ENCODE measurements around the gene VDR. TPM values are rescaled to one million over a fixed set of nuclear protein-coding genes. Genes with fewer than 3 reads are reported as not detected.
A peak's percentile ranks its signal among the peaks of the same experiment; 100 is the strongest.

VDR gene
- total RNA-seq, 2 donors from 2014 or later: 12.0 to 23.0 TPM

DNA sequence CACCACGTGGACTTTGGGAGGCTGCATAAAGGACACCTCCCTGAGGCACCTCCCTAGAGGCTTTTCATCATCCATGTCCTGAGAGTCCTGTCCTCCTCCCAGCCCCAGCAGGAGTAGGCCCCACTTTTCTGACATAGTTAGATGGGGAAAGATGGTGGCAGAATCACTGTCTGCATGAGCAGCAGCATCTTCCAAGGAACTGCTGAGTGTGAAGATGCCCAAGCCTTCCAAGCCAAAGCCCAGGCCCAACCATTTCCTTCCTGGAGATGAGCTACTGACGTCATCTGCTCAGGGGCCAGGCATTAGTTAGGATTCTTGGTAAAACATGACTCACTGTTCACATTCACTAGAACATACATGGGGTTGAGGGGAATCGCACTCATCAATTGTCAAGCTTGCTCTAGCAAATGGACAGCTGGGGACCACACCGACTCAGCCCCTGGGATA is 37.3 kb downstream of the VDR start:
- H3K4me1 Mint-ChIP-seq (ENCODE audit: low read depth in 2 of 2): peaks cover 17 to 37% of the 10 kb centered on the region in 2 donors
- peak; percentile 68 to 80 for ATAC-seq
- no peaks in the 10 kb centered on the region for H3K36me3 Mint-ChIP-seq
- no peak for DNase-seq (ENCODE audit: low spot score)
- H3K27me3 Mint-ChIP-seq: no peaks in the 10 kb centered on the region
- H3K9me3 Mint-ChIP-seq: no peaks in the 10 kb centered on the region
- H3K4me3 Mint-ChIP-seq: peak overlapping the region; percentile 59
- H3K27ac Mint-ChIP-seq: peak overlapping the region; percentile 77 to 82

DNA sequence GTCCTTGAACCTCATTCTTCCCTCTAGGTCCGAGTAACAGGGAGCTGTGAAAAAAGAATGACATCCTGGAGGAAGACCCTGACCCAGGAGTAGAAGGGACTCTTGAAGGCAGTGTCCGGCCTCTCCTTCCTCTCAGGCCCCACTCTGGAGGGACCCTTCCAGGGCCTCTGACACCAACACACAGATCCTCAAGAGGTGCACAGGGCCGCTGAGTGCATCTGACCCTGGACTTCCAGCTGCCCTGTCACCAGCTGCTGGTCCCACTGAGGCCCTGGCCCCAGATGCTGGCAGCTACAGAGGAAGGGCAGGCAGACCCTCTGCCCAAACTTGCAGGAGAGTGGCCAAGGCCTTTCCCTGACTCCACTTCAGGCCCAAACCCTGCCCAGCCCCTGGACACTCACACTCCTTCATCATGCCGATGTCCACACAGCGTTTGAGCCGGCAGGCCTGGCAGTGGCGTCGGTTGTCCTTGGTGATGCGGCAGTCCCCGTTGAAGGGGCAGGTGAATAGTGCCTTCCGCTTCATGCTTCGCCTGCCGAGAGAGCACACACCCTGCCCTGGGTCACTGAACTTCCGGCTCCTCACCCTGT is 40.1 kb downstream of the VDR start:
- DNase-seq (ENCODE audit: low spot score): no peak
- peak overlapping the region in 1 of 2 donors; percentile 25 for H3K27ac Mint-ChIP-seq
- H3K9me3 Mint-ChIP-seq: no peaks in the 10 kb centered on the region
- no peak overlapping the region for H3K4me3 Mint-ChIP-seq
- peaks cover 11 to 33% of the 10 kb centered on the region in 2 donors for H3K4me1 Mint-ChIP-seq (ENCODE audit: low read depth in 2 of 2)
- ATAC-seq: no peak
- H3K27me3 Mint-ChIP-seq: no peaks in the 10 kb centered on the region
- H3K36me3 Mint-ChIP-seq: no peaks in the 10 kb centered on the region

DNA sequence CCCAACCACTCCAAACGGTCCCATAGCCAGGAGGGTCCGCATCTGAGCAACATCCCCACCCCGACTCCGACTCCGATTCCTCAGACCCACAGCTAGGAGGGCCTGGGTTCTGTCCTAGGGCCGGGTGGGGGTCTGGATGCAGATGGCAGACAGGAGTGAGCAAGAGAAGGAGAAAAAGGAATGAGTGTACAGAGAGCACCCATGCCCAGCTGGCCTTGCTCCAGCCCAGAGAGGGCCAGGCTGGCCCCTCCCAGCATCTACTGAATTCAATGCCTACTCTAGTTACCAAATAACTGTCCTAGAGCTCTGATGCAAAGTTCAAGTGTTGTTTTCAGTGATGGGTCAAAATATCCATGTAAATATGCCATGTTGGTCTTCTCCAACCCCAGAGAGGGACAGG is 40.8 kb downstream of the VDR start:
- H3K9me3 Mint-ChIP-seq: no peaks in the 10 kb centered on the region
- H3K27me3 Mint-ChIP-seq: no peaks in the 10 kb centered on the region
- H3K27ac Mint-ChIP-seq: no peak overlapping the region
- H3K36me3 Mint-ChIP-seq: no peaks in the 10 kb centered on the region
- H3K4me1 Mint-ChIP-seq (ENCODE audit: low read depth in 2 of 2): peaks cover 10 to 36% of the 10 kb centered on the region in 2 donors
- DNase-seq (ENCODE audit: low spot score) (no peak), ATAC-seq (no peak)
- H3K4me3 Mint-ChIP-seq: no peak overlapping the region

DNA sequence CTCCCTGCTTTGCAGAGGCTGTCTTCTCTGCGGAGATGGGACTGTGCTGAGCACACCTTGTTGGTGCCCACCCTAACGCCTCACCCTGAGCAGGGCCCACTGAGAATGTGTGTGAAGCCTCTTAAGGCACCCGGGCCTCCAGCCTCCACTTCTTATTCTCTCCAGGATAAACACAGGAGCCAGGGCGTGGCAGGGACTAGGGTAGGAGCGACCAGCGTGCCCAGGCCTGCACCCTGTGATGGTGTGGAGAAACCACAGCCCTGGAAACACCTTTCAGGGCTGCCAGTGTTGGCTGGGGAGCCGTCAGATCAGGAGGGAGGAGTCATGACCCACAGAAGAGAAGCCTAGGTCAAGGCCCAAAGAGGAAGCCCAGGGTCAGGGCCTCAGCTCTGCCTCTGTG is 41.3 kb downstream of the VDR start:
- H3K27ac Mint-ChIP-seq: no peak overlapping the region
- DNase-seq (ENCODE audit: low spot score): no peak
- H3K4me3 Mint-ChIP-seq: no peak overlapping the region
- ATAC-seq: no peak
- no peaks in the 10 kb centered on the region for H3K9me3 Mint-ChIP-seq
- H3K4me1 Mint-ChIP-seq (ENCODE audit: low read depth in 2 of 2): peaks cover 5 to 31% of the 10 kb centered on the region in 2 donors
- H3K36me3 Mint-ChIP-seq: no peaks in the 10 kb centered on the region
- no peaks in the 10 kb centered on the region for H3K27me3 Mint-ChIP-seq

DNA sequence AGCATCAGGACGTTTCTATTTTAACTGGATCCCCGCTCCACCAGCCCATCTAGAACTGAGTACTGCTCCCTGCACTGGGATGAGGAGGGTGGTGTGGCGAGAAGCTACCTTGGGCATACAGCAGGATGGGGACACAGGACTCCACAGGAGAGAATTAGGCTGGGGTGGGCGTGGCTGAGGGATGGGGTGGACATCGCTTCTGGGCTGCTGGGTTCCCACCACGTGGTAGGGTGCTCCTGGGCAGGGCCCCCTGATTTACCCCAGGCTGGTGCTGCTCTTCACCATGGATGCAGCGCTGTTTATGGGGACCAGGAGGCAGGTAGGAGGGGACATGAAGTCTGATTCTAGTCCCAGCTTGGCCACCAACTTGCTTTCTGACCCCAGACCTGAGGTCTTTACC is 41.9 kb downstream of the VDR start:
- H3K4me1 Mint-ChIP-seq (ENCODE audit: low read depth in 2 of 2): peaks cover 3 to 27% of the 10 kb centered on the region in 2 donors

DNA sequence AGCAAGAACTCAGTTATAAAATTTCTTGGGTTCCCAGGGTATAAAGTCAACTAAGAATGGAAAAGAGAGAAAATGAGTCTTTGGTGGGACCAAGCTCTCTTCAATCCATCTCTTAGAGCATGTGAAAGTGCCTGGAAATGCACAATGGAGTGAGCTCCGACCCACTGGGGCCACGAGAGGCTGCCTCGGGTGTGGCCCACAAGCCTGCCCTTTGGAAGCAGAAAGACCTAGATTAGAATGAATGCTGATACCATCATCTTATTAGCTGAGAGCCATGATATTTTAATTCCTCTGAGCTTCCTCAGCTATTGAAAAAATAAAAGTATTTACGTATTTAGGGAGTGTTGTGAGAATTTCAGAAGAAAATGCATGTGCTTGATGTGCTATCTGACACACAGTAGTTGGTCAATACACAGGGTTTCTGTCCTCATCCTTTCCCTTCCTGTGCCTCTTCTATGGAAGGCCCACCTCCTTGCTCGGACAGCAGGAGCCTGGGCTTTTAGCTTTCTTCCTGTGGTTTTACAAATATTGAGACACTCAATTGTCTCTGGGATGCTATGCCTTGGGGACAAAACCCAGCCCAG is 42.5 kb downstream of the VDR start:
- H3K27ac Mint-ChIP-seq: peak overlapping the region in 1 of 2 donors; percentile 8
- no peaks in the 10 kb centered on the region for H3K27me3 Mint-ChIP-seq
- no peaks in the 10 kb centered on the region for H3K9me3 Mint-ChIP-seq
- DNase-seq (ENCODE audit: low spot score) (no peak), ATAC-seq (no peak)
- H3K4me1 Mint-ChIP-seq (ENCODE audit: low read depth in 2 of 2): peaks cover 0 to 21% of the 10 kb centered on the region in 2 donors
- H3K4me3 Mint-ChIP-seq: no peak overlapping the region
- H3K36me3 Mint-ChIP-seq: no peaks in the 10 kb centered on the region

More for the DNA sequence above, 41.9 kb downstream of the VDR start:
- Mint-ChIP-seq H3K9me3 (no peaks in the 10 kb centered on the region), H3K4me3 (no peak overlapping the region), H3K27ac (no peak overlapping the region), H3K27me3 (no peaks in the 10 kb centered on the region), H3K36me3 (no peaks in the 10 kb centered on the region)
- no peak for DNase-seq (ENCODE audit: low spot score)
- no peak for ATAC-seq

DNA sequence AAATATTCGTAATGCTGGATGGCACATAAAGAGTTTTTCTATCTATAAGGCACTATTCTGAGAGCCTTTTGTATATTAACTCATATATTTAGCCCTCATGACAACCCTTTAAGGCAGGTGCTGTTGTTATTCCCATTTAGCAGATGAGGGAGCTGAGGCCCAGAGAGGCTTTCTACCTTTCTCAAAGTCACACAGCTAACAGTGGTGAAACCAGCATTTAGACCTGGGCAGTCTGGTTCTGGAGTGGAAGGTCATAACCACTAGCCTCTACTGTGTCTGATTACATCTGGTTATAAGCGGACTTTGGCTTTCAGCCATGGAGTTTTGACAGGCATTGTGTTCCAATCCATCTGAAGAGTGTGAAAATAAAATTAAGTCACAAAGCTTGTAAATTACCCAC is 43.9 kb downstream of the VDR start:
- H3K4me3 Mint-ChIP-seq: peak overlapping the region; percentile 72
- H3K9me3 Mint-ChIP-seq: no peaks in the 10 kb centered on the region
- H3K27ac Mint-ChIP-seq: peak overlapping the region; percentile 58 to 69
- peaks cover 0 to 20% of the 10 kb centered on the region in 2 donors for H3K4me1 Mint-ChIP-seq (ENCODE audit: low read depth in 2 of 2)
- no peaks in the 10 kb centered on the region for H3K36me3 Mint-ChIP-seq
- no peaks in the 10 kb centered on the region for H3K27me3 Mint-ChIP-seq
- ATAC-seq (no peak), DNase-seq (ENCODE audit: low spot score) (no peak)

DNA sequence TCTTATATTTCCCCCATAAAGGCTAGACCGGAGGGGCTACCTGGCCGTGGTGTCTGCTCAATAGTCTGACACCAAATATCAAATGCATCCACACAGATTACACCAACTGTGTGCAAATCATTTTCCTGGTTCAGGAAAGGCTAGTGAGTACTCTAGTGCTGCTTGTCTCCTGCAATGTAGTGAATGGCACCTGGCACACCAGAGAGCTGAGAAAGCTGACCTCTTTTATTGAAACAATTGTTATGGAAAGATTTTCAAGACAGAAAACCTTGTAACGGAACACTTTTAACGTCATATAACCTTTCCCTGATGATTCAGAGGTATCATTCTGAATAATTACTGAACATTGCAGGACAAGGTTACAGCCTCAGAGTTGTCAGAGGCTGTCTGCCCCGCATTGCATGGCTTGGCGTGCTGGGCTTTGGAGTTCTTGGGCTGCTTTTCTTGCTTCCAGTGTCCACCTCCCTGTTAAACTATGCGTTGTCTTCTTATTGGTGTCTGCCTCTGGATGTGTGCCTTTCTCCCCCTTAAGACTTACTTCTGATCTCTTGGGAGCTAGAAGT is 44.4 kb downstream of the VDR start:
- Mint-ChIP-seq H3K9me3 (no peaks in the 10 kb centered on the region), H3K27me3 (no peaks in the 10 kb centered on the region), H3K4me1 (ENCODE audit: low read depth in 2 of 2) (peaks cover 0 to 20% of the 10 kb centered on the region in 2 donors), H3K4me3 (peak overlapping the region; percentile 72), H3K27ac (peak overlapping the region; percentile 58 to 69), H3K36me3 (no peaks in the 10 kb centered on the region)
- ATAC-seq: peak in 1 of 2 donors; percentile 79
- DNase-seq (ENCODE audit: low spot score): no peak

DNA sequence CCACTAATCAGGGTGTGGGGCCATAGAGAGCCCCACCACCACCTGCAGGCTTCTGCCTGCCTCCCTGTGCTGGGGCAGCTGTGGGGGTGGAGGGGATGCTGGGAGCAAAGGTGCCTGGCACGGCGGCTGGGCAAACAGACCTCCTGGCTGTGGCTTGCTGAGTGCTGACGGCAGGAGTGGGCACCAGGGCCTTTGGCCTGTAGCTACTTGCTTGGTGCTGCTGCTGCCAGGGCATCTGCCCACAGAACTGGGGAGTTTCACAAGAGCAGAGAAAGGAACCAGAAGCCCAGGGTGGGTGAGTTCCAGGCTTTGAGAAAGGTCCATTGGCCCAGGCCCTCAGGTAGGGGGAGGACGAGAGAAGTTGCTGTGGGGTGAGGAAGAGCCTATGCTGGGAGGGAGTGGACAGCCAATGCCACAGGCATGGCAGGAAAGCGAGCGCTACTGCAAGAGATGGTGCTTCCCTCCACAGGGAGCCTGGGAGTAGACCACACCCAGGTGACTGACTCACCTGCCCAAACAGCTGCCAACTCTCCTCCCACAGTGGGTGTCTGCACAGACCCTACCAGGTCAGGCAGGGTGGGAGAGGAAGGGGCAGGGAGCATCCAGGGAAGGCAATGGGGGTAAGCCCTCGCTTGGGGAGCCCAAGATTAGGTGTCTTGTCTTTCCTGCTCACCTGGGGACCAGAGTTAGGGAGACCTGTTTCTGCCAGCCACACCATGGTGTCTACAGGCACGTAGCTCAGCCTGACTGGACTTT is 46.1 kb downstream of the VDR start:
- DNase-seq (ENCODE audit: low spot score): no peak
- Mint-ChIP-seq H3K4me3 (no peak overlapping the region), H3K27me3 (no peaks in the 10 kb centered on the region), H3K27ac (no peak overlapping the region), H3K9me3 (no peaks in the 10 kb centered on the region), H3K4me1 (ENCODE audit: low read depth in 2 of 2) (peaks cover 0 to 20% of the 10 kb centered on the region in 2 donors), H3K36me3 (no peaks in the 10 kb centered on the region)
- peak in 1 of 2 donors; percentile 49 for ATAC-seq

DNA sequence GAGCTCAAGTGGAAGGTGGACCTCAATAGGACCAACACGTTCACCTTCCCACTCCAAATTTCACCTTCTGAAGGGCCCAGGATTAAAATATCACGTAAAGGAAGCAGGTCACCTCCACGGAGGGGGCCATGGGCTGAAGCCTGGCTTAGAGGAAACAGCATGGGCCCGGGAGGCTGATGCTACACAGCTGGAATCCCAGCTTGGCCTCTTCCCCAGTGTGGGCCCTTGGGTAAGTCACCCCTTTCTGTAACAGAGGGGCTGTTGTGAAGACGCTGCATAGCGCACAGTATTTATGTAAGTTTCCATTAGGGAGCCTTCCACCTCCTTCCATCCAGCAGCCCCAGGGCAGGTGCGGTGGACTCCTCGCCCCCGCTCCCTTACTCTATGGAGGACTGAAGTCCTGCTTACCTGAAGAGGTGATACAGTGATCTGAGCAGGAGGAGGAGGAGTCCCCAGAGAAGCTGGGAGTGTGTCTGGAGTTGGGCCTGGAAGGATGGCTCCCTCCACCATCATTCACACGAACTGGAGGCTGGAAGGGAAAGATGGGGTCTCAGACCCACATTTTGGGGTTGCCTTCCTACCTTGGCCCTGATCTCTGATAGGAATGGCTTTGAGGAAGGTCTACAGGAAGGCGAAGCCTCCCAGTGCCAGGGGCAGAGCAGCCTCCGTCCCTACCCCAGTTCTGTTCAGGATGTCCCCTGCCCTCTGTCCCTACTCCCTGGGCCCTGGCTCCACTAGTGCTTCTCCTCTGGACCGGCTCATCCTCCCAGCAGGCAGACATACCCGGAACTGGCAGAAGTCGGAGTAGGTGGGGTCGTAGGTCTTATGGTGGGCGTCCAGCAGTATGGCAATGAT is 47.8 kb downstream of the VDR start:
- Mint-ChIP-seq H3K27ac (no peak overlapping the region), H3K4me3 (no peak overlapping the region), H3K9me3 (no peaks in the 10 kb centered on the region), H3K27me3 (no peaks in the 10 kb centered on the region), H3K36me3 (no peaks in the 10 kb centered on the region), H3K4me1 (ENCODE audit: low read depth in 2 of 2) (peaks cover 0 to 20% of the 10 kb centered on the region in 2 donors)
- no peak for ATAC-seq
- no peak for DNase-seq (ENCODE audit: low spot score)

DNA sequence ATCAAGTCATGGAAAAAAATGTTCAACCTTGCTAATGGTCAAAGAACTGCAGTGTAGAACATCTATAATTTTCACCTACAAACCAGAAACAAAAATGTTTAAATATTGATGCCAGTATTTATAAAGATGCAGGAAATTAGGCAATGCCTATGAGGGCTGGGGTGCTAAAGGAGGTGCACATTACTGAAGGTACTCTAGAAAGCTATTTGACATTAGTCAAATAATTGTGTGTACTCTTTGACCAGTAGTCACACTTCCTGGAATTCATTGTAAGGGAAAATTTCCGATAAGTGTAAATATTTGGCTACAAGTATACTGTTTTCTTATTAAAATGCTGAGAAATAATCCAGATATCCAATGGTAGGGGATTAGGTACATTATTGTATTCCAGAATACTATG is 48.7 kb downstream of the VDR start:
- Mint-ChIP-seq H3K4me3 (no peak overlapping the region), H3K27ac (no peak overlapping the region), H3K4me1 (ENCODE audit: low read depth in 2 of 2) (peaks cover 0 to 19% of the 10 kb centered on the region in 2 donors), H3K36me3 (no peaks in the 10 kb centered on the region), H3K9me3 (no peaks in the 10 kb centered on the region), H3K27me3 (peaks cover 0 to 2% of the 10 kb centered on the region in 2 donors)
- DNase-seq (ENCODE audit: low spot score) (no peak), ATAC-seq (no peak)

DNA sequence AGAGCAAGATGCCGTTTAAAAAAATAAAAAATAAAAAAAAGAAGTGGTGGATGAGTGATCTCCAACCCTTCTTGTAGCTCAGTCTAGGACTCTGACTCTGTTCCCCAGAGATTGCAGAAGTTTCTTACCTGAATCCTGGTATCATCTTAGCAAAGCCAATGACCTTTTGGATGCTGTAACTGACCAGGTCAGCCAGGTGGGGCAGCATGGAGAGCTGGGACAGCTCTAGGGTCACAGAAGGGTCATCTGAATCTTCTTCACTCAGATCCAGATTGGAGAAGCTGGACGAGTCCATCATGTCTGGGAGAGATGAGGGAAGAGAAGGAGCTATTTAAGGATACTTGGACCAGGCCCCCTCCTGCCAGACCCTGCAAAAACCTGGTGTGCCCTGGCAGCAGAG is 49.3 kb downstream of the VDR start:
- no peak overlapping the region for H3K27ac Mint-ChIP-seq
- ATAC-seq: no peak

DNA sequence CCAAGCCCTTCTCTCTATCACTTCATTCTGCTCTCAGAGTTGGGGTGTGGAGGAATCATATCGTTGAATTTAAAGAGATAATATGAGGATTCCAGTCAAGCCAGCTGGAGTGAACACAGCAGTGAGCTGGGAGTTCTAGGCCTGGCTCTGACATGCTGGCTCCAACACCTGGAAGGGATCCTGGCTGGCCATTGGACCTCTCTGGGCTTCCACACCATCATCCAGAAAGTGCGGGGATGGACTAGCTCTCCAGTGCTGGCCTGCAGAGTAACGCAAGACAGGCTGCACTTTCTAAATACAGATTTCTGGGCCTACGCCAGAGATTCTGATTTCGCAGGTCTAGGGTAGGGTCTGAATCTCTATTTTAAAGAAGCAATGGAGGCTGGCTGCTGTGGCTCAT is 50.3 kb downstream of the VDR start:
- Mint-ChIP-seq H3K9me3 (no peaks in the 10 kb centered on the region), H3K27ac (no peak overlapping the region), H3K36me3 (no peaks in the 10 kb centered on the region), H3K4me3 (no peak overlapping the region), H3K4me1 (ENCODE audit: low read depth in 2 of 2) (peaks cover 0 to 4% of the 10 kb centered on the region in 2 donors), H3K27me3 (peaks cover 0 to 2% of the 10 kb centered on the region in 2 donors)
- DNase-seq (ENCODE audit: low spot score) (no peak), ATAC-seq (no peak)

More for the DNA sequence above, 49.3 kb downstream of the VDR start:
- Mint-ChIP-seq H3K4me1 (ENCODE audit: low read depth in 2 of 2) (peaks cover 0 to 13% of the 10 kb centered on the region in 2 donors), H3K4me3 (no peak overlapping the region), H3K27me3 (peaks cover 0 to 2% of the 10 kb centered on the region in 2 donors), H3K36me3 (no peaks in the 10 kb centered on the region), H3K9me3 (no peaks in the 10 kb centered on the region)
- no peak for DNase-seq (ENCODE audit: low spot score)
